Mononuclear cell (primary cell): Measurements from ENCODE around the gene NANOS2. TPM values are rescaled to one million over a fixed set of nuclear protein-coding genes. Genes with fewer than 3 reads are reported as not detected.
"Not testable (repeated sequence)": the region's sequence is repeated elsewhere in the genome, so short reads cannot be mapped to it uniquely, and the experiment has no call there.

ENCODE experiments used
- H3K27me3 ChIP-seq: 2 replicates; pipeline ENCODE4 v1.6.0; 2011; ENCODE audit warnings: low read length, control low read depth; ENCODE audit not compliant: insufficient read depth
- H3K4me1 ChIP-seq: 2 replicates; pipeline ENCODE4 v1.5.1; 2011; ENCODE audit warnings: mild to moderate bottlenecking, low read length, control low read depth; ENCODE audit not compliant: insufficient read depth
- H3K4me3 ChIP-seq: 2 replicates; pipeline ENCODE4 v1.5.1; 2011; ENCODE audit warnings: mild to moderate bottlenecking, low read length, moderate library complexity
- H3K9me3 ChIP-seq: 2 replicates; pipeline ENCODE4 v1.5.1; 2011; ENCODE audit warnings: low read depth, mild to moderate bottlenecking, control low read depth, low read length
- total RNA-seq: library from RNA; depleted of rRNA; stranded (reverse); fragments of >200 nt; gene quantifications from one replicate; pipeline ENCODE4 v1.2.3, GENCODE V29; 2012

NANOS2 gene
- total RNA-seq, 1 donor = not detected

DNA sequence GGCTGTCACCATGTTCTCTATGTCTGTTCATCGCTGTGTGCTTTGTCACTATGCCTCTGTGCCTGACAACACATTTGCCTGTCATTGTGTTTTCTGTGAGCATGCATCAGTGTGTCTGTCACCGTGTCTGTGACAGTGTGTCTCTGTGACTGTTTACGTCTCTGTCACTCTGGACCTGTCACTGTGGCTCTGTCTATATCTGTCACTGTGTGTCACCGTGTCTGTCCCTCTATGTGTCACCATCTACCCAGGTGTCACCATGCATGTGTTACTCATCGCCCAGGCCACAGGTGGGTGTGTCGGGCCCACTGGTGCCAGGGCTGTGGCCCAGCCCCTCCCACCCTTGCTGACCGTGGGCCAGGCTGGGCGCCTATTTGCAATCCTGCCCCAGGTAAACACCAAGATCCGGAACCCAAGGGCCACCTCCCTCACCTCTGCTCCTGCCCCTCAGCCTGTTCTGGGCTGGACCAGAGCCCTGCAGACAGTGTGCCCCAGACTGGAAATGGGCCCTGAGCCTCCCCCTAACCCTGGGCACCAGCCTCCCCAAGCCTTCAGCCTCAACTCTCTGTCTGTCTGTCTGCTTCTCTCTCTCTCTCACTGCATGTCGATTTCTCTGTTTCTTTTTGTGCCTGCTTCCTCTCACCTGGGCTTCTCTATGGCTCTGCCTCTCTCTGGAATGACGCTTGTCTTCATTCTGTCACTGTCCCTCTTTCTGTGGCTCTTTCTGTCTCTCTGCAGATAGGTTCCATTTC is 36.4 kb downstream of the NANOS2 start:
- H3K4me1 ChIP-seq = peaks cover 12% of the 10 kb centered on the region
- no peak overlapping the region for H3K4me3 ChIP-seq
- peaks cover 14% of the 10 kb centered on the region for H3K27me3 ChIP-seq
- no peaks in the 10 kb centered on the region for H3K9me3 ChIP-seq

GRCh38 chr19:45876411-45877197 is 38.0 kb downstream of the NANOS2 start:
- Histone ChIP-seq H3K4me1 (peaks cover 4% of the 10 kb centered on the region), H3K27me3 (peaks cover 14% of the 10 kb centered on the region), H3K4me3 (no peak overlapping the region), H3K9me3 (no peaks in the 10 kb centered on the region)

GRCh38 chr19:45876161-45876410 is 38.5 kb downstream of the NANOS2 start:
- H3K9me3 ChIP-seq = no peaks in the 10 kb centered on the region
- peaks cover 14% of the 10 kb centered on the region for H3K27me3 ChIP-seq
- no peak overlapping the region for H3K4me3 ChIP-seq

DNA sequence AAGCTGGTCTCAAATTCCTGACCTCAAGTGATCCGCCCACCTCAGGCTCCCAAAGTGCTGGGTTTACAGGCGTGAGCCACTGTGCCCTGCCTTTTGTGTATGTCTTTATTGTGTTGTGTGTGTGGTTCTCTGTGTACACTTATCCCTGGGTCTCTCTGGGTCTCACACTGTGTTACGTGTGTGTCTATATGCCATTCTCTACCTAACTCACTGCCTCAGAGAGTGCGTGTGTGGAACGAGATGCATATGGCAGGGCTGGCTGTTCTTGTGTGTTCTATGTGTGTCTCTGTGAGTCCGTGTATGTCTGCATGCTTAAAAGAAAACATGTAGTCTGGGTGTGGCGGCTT is 40.0 kb downstream of the NANOS2 start:
- peaks cover 14% of the 10 kb centered on the region for H3K27me3 ChIP-seq
- H3K4me1 ChIP-seq = peaks cover 4% of the 10 kb centered on the region
- H3K4me3 ChIP-seq = no peak overlapping the region
- H3K9me3 ChIP-seq = no peaks in the 10 kb centered on the region

More at GRCh38 chr19:45876161-45876410, 38.5 kb downstream of the NANOS2 start:
- H3K4me1 ChIP-seq = peaks cover 4% of the 10 kb centered on the region

DNA sequence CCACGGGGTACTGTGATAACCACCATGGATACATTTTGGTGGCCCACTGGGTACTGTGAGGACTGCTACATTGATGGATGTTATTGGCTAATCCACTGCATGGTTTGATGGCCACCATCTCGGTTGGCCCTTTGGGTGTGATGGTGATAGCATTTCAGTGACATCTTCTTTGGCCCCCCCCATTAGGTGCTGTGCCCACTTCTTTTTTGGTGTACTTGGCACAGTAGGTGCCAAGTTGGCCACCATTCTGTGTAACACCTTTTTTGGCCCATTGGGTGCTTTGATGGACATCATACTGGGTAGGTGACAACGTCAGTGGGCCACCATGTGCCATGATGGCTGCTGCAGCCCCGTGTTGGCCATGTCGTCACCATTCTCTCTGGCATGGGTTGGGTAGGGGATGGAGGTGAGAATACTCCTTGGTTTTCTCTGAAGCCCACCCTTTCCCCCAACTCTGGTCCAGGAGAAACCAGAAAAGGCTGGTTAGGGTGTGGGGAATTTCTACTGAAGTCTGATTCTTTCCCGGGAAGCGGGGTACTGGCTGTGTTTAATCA is 41.3 kb downstream of the NANOS2 start:
- no peak overlapping the region for H3K4me3 ChIP-seq
- H3K27me3 ChIP-seq = peaks cover 14% of the 10 kb centered on the region
- no peaks in the 10 kb centered on the region for H3K9me3 ChIP-seq
- peaks cover 4% of the 10 kb centered on the region for H3K4me1 ChIP-seq

GRCh38 chr19:45872095-45872919 is 42.3 kb downstream of the NANOS2 start:
- peaks cover 14% of the 10 kb centered on the region for H3K27me3 ChIP-seq
- peaks cover 4% of the 10 kb centered on the region for H3K4me1 ChIP-seq
- no peak overlapping the region for H3K4me3 ChIP-seq
- no peaks in the 10 kb centered on the region for H3K9me3 ChIP-seq

- Histone ChIP-seq H3K4me1 (no peaks in the 10 kb centered on the region), H3K4me3 (no peak overlapping the region), H3K27me3 (peaks cover 7% of the 10 kb centered on the region), H3K9me3 (no peaks in the 10 kb centered on the region)
Measured at GRCh38 chr19:45870798-45871197, 43.8 kb downstream of the NANOS2 start.

- H3K9me3 ChIP-seq, H3K4me3 ChIP-seq: not testable (repeated sequence)
- H3K27me3 ChIP-seq = peaks cover 22% of the 10 kb centered on the region
- H3K4me1 ChIP-seq = peaks cover 11% of the 10 kb centered on the region
Measured at GRCh38 chr19:45867241-45867640, 47.3 kb downstream of the NANOS2 start.

GRCh38 chr19:45866400-45867176 is 48.0 kb downstream of the NANOS2 start:
- H3K4me3 ChIP-seq = no peak overlapping the region
- peaks cover 22% of the 10 kb centered on the region for H3K27me3 ChIP-seq
- H3K9me3 ChIP-seq = no peaks in the 10 kb centered on the region
- H3K4me1 ChIP-seq = peaks cover 18% of the 10 kb centered on the region

DNA sequence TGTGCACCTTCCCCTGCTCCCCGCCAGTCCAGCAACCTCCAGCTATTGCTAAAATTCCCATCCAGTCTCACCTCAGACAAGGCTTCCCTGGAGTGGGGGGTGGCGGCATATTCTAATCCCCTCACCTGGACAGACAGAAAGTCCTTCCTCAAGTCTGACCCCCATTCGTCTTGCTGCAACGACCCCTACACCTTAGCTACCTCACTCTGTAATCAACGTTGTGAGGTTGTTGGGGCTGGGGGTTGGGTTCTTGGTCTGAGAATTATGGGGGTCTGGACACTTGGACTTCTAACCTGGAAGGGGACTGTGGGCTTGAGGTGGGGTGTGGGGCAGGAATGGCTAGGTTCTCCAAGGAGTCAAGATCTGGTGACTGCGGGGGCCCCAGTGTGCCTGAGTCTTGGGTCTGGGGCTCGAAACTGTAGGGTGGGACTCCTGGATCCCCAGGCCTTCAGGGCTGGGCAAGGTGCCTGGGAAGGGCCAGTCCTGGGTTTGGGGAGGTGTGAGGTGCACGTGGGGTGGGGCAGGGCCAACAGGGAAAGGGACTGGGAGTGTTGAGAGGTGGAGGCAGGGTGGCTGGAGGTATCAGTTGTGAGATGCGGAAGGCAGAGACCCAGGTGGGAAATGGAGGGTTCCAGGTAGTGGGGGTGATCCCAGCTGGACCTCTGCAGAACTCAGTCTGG is 49.2 kb downstream of the NANOS2 start:
- Histone ChIP-seq H3K4me3 (no peak overlapping the region), H3K4me1 (peaks cover 29% of the 10 kb centered on the region), H3K27me3 (peaks cover 22% of the 10 kb centered on the region), H3K9me3 (no peaks in the 10 kb centered on the region)

- no peaks in the 10 kb centered on the region for H3K9me3 ChIP-seq
- H3K4me1 ChIP-seq = peaks cover 29% of the 10 kb centered on the region
- peaks cover 22% of the 10 kb centered on the region for H3K27me3 ChIP-seq
- no peak overlapping the region for H3K4me3 ChIP-seq
Measured at GRCh38 chr19:45864629-45865082, 49.9 kb downstream of the NANOS2 start.

- Histone ChIP-seq H3K27me3 (peaks cover 22% of the 10 kb centered on the region), H3K4me3 (peak within 1 kb of the TSS; percentile 89), H3K9me3 (no peaks in the 10 kb centered on the region), H3K4me1 (peaks cover 29% of the 10 kb centered on the region)
Measured at GRCh38 chr19:45863840-45864628, 50.5 kb downstream of the NANOS2 start, which contains the start of gene FOXA3. Gene FOXA3, plus strand, starts transcription at chr19:45864326. Its CDS starts 131 bp downstream, at chr19:45864457.

DNA sequence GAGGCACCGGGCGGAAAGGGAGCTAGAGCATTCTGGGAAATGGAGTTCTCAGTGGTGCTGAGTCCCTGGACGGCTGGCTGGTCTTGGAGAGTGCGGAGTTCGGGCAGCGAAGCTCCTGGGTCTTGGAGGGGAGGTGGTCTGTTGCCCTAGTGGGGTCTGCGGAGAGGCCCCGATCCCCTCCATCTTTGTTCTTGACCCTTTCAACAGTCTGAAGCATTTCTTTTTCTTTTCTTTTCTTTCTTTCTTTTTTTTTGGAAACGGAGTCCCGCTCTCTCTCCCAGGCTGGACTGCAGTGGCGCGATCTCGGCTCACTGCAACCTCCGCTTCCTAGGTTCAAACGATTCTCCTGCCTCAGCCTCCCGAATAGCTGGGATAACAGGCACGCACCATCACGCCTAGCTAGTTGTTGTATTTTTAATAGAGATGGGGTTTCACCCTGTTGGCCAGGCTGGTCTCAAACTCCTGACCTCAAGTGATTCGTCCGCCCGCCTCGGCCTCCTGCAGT is 51.2 kb downstream of the NANOS2 start:
- H3K4me1 ChIP-seq = peaks cover 29% of the 10 kb centered on the region

More for the DNA sequence above, 51.2 kb downstream of the NANOS2 start:
- Histone ChIP-seq H3K27me3 (peaks cover 22% of the 10 kb centered on the region), H3K4me3 (peak overlapping the region; percentile 89), H3K9me3 (no peaks in the 10 kb centered on the region)
